Measurements from ENCODE around the gene PRKCE. TPM values are rescaled to one million over a fixed set of nuclear protein-coding genes. Genes with fewer than 3 reads are reported as not detected.

The PRKCE gene
- polyA plus RNA-seq, 1 of the 3 experiments (the other 2 are of a cell fraction): 16.3 TPM

DNA sequence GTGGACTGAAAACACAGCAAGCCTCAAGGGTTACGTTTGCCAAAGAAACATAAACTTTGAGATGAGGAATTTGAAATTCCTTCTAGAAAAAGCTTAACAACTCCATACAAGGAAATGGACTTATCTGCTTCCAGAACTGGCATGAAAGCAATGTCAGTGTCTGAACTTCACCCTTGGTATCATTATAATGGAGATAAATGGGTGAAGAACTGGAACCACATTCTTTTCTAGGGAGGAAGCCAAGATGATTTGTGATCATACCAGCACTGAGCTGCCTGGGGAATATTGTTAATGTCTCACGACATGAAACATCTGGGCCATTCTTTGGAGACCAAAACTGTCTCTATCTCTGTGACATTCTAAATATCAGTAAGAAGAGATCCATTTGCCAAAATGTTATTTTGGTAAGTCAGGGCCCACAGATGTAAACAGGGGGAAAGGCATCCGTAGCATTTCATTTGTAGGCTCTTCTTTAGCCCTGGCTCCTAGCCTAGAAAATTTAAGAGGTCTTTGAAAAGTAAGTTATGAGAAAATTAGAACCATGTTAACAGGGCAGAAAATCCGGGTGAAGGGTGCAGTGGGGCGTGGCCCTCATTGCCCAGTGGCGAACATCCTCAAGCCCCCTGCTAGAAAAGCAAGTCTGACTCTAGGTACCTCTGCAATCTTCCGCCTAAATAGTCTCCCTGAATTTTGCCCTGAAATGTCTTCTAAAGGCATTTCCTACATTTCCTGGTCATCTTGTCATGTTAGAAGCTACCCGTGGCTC, 350.4 kb downstream of the PRKCE start:
- TF ChIP-seq PBX3 (IDR thresholded peaks at IDR 0.05) (peak; percentile 57; the same call in 1 of the 2 replicates), RCOR1 (IDR thresholded peaks at IDR 0.05; ENCODE audit: low read length) (no peak), YY1 (IDR thresholded peaks at IDR 0.05; ENCODE audit: low read depth) (no peak), NRF1 (IDR thresholded peaks at IDR 0.05; ENCODE audit: low read depth, low read length) (no peak), TCF12 (IDR thresholded peaks at IDR 0.05) (peak; percentile 10; the same call in 1 of the 2 replicates), SIN3A (IDR thresholded peaks at IDR 0.05; ENCODE audit: borderline replicate concordance, low read depth, low read length) (no peak), FOXM1 (IDR thresholded peaks at IDR 0.05; ENCODE audit: low read depth) (no peak)
- no peaks in the 10 kb centered on the region for H3F3A ChIP-seq (replicated peaks; ENCODE audit: insufficient read depth)
- H3K9me3 ChIP-seq: no peaks in the 10 kb centered on the region
- H3K27me3 ChIP-seq (ENCODE audit: insufficient read depth): no peaks in the 10 kb centered on the region
- H3K9ac ChIP-seq: no peak overlapping the region
- H3K79me2 ChIP-seq (ENCODE audit: insufficient read depth): no peaks in the 10 kb centered on the region
- H3K4me2 ChIP-seq: no peak overlapping the region
- no peaks in the 10 kb centered on the region for H3K9me2 ChIP-seq
- no peak for DNase-seq
- no peak overlapping the region for H2AFZ ChIP-seq (ENCODE audit: low read depth)
- ChIA-PET POLR2A (no interaction called here), CTCF (interaction anchor here (0.9 to 8.4 kb wide), 5 partner anchors 9 to 649 kb away, joined by 3 to 89 read pairs (median 4); no protein-coding TSS in a partner anchor)
- no peaks in the 10 kb centered on the region for H4K20me1 ChIP-seq (ENCODE audit: insufficient read depth)
- H3K27ac ChIP-seq (ENCODE audit: low read depth in 2 of 2, low read length in 1 of 2): peak overlapping the region in 1 of 2 experiments; percentile 43; a peak in 1 of 4 replicates
- peaks cover 0 to 4% of the 10 kb centered on the region in 2 experiments; a peak in 2 of 4 replicates for H3K4me1 ChIP-seq (ENCODE audit: control insufficient read depth in 1 of 2, insufficient read depth in 2 of 2, low read depth in 1 of 2, low read length in 1 of 2)
- no peak overlapping the region for H3K4me3 ChIP-seq (ENCODE audit: low read depth in 2 of 2, low read length in 1 of 2)
- peaks cover 3 to 30% of the 10 kb centered on the region in 2 experiments for H3K36me3 ChIP-seq (replicated peaks in 1 of 2; ENCODE audit: control insufficient read depth in 1 of 2, insufficient read depth in 2 of 2, low read length in 1 of 2)
- 90% methylated on average over 8 of the region's 8 CpGs for WGBS (ENCODE audit: low lambda C conversion rate)

GRCh38 chr2:46002507-46002883, 351.0 kb downstream of the PRKCE start:
- 63% methylated on average over 1 of the region's 1 CpG for WGBS (ENCODE audit: low lambda C conversion rate)
- H3K27ac ChIP-seq (ENCODE audit: low read depth in 2 of 2, low read length in 1 of 2): no peak overlapping the region; a peak in 1 of 4 replicates
- peaks cover 5 to 32% of the 10 kb centered on the region in 2 experiments for H3K36me3 ChIP-seq (replicated peaks in 1 of 2; ENCODE audit: control insufficient read depth in 1 of 2, insufficient read depth in 2 of 2, low read length in 1 of 2)
- H3K4me2 ChIP-seq: no peak overlapping the region
- CTCF ChIA-PET: interaction anchor here (0.9 to 8.4 kb wide), 7 partner anchors 8 to 648 kb away, joined by 3 to 89 read pairs (median 4); no protein-coding TSS in a partner anchor
- peaks cover 0 to 9% of the 10 kb centered on the region in 2 experiments; a peak in 2 of 4 replicates for H3K4me1 ChIP-seq (ENCODE audit: control insufficient read depth in 1 of 2, insufficient read depth in 2 of 2, low read depth in 1 of 2, low read length in 1 of 2)
- H3K9me2 ChIP-seq: no peaks in the 10 kb centered on the region
- no peak overlapping the region for H3K9ac ChIP-seq
- H3K27me3 ChIP-seq (ENCODE audit: insufficient read depth): no peaks in the 10 kb centered on the region
- H3K4me3 ChIP-seq (ENCODE audit: low read depth in 2 of 2, low read length in 1 of 2): no peak overlapping the region
- H3F3A ChIP-seq (replicated peaks; ENCODE audit: insufficient read depth): no peaks in the 10 kb centered on the region
- H3K79me2 ChIP-seq (ENCODE audit: insufficient read depth): no peaks in the 10 kb centered on the region
- no peak for DNase-seq
- H3K9me3 ChIP-seq: no peaks in the 10 kb centered on the region
- H2AFZ ChIP-seq (ENCODE audit: low read depth): no peak overlapping the region
- POLR2A ChIA-PET: no interaction called here
- no peaks in the 10 kb centered on the region for H4K20me1 ChIP-seq (ENCODE audit: insufficient read depth)
- no peak for TF ChIP-seq CHD2 (IDR thresholded peaks at IDR 0.05; ENCODE audit: low read length, partially characterized antibody)
- TF ChIP-seq JUND (IDR thresholded peaks at IDR 0.05): no peak
- TF ChIP-seq ELF1 (IDR thresholded peaks at IDR 0.05): no peak
- TF ChIP-seq FOSL2 (IDR thresholded peaks at IDR 0.05; ENCODE audit: borderline replicate concordance, low read depth): no peak
- no peak for TF ChIP-seq NFIC (IDR thresholded peaks at IDR 0.05; ENCODE audit: borderline replicate concordance)
- TF ChIP-seq RFX5 (IDR thresholded peaks at IDR 0.05; ENCODE audit: low read length): no peak
- no peak for TF ChIP-seq FOXJ3 (CRISPR knock-in tag; IDR thresholded peaks at IDR 0.05)
- TF ChIP-seq GABPA (IDR thresholded peaks at IDR 0.05; ENCODE audit: low read depth): no peak
- TF ChIP-seq, protein P1, sequence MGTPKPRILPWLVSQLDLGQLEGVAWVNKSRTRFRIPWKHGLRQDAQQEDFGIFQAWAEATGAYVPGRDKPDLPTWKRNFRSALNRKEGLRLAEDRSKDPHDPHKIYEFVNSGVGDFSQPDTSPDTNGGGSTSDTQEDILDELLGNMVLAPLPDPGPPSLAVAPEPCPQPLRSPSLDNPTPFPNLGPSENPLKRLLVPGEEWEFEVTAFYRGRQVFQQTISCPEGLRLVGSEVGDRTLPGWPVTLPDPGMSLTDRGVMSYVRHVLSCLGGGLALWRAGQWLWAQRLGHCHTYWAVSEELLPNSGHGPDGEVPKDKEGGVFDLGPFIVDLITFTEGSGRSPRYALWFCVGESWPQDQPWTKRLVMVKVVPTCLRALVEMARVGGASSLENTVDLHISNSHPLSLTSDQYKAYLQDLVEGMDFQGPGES (IDR thresholded peaks at IDR 0.05; ENCODE audit: low read depth, low read length): no peak
- TF ChIP-seq GATA2 (CRISPR knock-in tag; IDR thresholded peaks at IDR 0.05): no peak
- TF ChIP-seq REST (IDR thresholded peaks at IDR 0.05; ENCODE audit: low read depth, low read length): no peak
- TF ChIP-seq SIN3A (IDR thresholded peaks at IDR 0.05; ENCODE audit: borderline replicate concordance, low read depth, low read length): no peak
- no peak for TF ChIP-seq SMC3 (IDR thresholded peaks at IDR 0.05; ENCODE audit: low read depth, low read length)
- TF ChIP-seq MEF2A (IDR thresholded peaks at IDR 0.05; ENCODE audit: borderline replicate concordance, low read depth): no peak
- no peak for TF ChIP-seq RAD21 (IDR thresholded peaks at IDR 0.05; ENCODE audit: low read length)
- no peak for TF ChIP-seq TAF1 (IDR thresholded peaks at IDR 0.05; ENCODE audit: borderline replicate concordance, low read depth, low read length)

All from SK-N-SH (cell line).